ENCODE data around the gene KLRD1.

DNA sequence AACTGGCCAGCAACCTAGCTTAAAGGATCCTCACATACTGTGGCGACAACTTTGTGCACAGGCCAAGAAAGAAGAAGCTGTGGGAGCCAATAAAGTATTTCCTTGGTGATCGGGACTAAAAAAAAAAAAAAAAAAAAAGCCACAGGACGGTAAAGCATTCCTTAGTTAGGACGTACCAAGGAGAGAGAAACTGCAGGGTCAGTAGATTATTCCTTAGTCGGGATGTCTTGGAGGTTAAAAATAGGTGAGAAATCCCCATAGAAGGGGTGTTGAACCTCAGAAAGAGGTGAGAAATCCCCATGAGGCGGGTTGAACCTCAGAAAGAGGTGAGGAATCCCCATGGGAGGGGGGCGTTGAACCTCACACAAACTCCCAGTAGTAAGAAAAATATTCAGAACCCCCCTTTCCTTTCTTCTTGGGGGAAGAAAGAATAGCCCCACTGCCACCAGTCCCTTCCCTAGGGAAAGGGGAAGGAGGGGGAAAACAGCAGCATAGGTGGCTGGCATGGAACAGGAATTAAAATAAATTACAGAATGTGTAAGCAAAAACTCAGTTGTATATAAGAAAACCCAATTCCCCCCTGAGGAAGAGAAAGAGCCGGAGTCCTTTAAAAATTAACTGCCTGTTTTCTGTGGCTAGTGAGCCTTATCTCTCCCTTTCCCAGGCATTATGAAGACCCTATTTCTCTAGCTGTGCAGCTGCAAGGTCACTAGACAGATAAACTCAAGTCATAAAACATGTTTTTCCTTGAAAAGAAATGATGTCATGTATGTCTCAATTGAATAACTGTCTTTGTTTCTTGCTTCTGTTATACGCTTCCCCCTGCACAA is 55.4 kb downstream of the KLRD1 start:
- TF ChIP-seq CTCF (IDR thresholded peaks at IDR 0.05) (no peak), POLR2A (IDR thresholded peaks at IDR 0.05) (no peak)
